Measurements from ENCODE around the gene ARHGEF6.

The ARHGEF6 gene

GRCh38 chrX:136755411-136755810, 25.3 kb downstream of the ARHGEF6 start:
- Histone ChIP-seq H3K4me1 (ENCODE audit: control insufficient read depth, insufficient read depth, low read length) (no peaks in the 10 kb centered on the region), H3K27me3 (ENCODE audit: control insufficient read depth, insufficient read depth, low read length) (no peaks in the 10 kb centered on the region)

GRCh38 chrX:136754651-136755050, 26.1 kb downstream of the ARHGEF6 start:
- no peaks in the 10 kb centered on the region for H3K4me1 ChIP-seq (ENCODE audit: control insufficient read depth, insufficient read depth, low read length)
- no peaks in the 10 kb centered on the region for H3K36me3 ChIP-seq (ENCODE audit: control insufficient read depth, insufficient read depth, low read length)
- H3K27me3 ChIP-seq (ENCODE audit: control insufficient read depth, insufficient read depth, low read length) = no peaks in the 10 kb centered on the region
- no peak overlapping the region for H3K9ac ChIP-seq (ENCODE audit: low read length)
- no peaks in the 10 kb centered on the region for H3K9me3 ChIP-seq (ENCODE audit: control insufficient read depth, low read length)
- H3K4me3 ChIP-seq (ENCODE audit: low read length) = no peak overlapping the region

More at GRCh38 chrX:136755411-136755810, 25.3 kb downstream of the ARHGEF6 start:
- Histone ChIP-seq H3K9me3 (ENCODE audit: control insufficient read depth, low read length) (no peaks in the 10 kb centered on the region), H3K36me3 (ENCODE audit: control insufficient read depth, insufficient read depth, low read length) (no peaks in the 10 kb centered on the region), H3K9ac (ENCODE audit: low read length) (no peak overlapping the region), H3K4me3 (ENCODE audit: low read length) (no peak overlapping the region)

- no peak overlapping the region for H3K9ac ChIP-seq (ENCODE audit: low read length)
- H3K4me3 ChIP-seq (ENCODE audit: low read length) = no peak overlapping the region
- no peaks in the 10 kb centered on the region for H3K27me3 ChIP-seq (ENCODE audit: control insufficient read depth, insufficient read depth, low read length)
Measured at GRCh38 chrX:136752796-136753195, 27.9 kb downstream of the ARHGEF6 start.

GRCh38 chrX:136752346-136752745, 28.4 kb downstream of the ARHGEF6 start:
- Histone ChIP-seq H3K27me3 (ENCODE audit: control insufficient read depth, insufficient read depth, low read length) (no peaks in the 10 kb centered on the region), H3K9ac (ENCODE audit: low read length) (no peak overlapping the region), H3K36me3 (ENCODE audit: control insufficient read depth, insufficient read depth, low read length) (no peaks in the 10 kb centered on the region), H3K9me3 (ENCODE audit: control insufficient read depth, low read length) (no peaks in the 10 kb centered on the region), H3K4me1 (ENCODE audit: control insufficient read depth, insufficient read depth, low read length) (peaks cover 4% of the 10 kb centered on the region), H3K4me3 (ENCODE audit: low read length) (no peak overlapping the region)

More at GRCh38 chrX:136752796-136753195, 27.9 kb downstream of the ARHGEF6 start:
- Histone ChIP-seq H3K4me1 (ENCODE audit: control insufficient read depth, insufficient read depth, low read length) (peaks cover 2% of the 10 kb centered on the region), H3K36me3 (ENCODE audit: control insufficient read depth, insufficient read depth, low read length) (no peaks in the 10 kb centered on the region), H3K9me3 (ENCODE audit: control insufficient read depth, low read length) (no peaks in the 10 kb centered on the region)

GRCh38 chrX:136750364-136750763, 30.4 kb downstream of the ARHGEF6 start:
- H3K9me3 ChIP-seq (ENCODE audit: control insufficient read depth, low read length) = no peaks in the 10 kb centered on the region
- no peaks in the 10 kb centered on the region for H3K27me3 ChIP-seq (ENCODE audit: control insufficient read depth, insufficient read depth, low read length)
- no peak overlapping the region for H3K9ac ChIP-seq (ENCODE audit: low read length)
- H3K36me3 ChIP-seq (ENCODE audit: control insufficient read depth, insufficient read depth, low read length) = no peaks in the 10 kb centered on the region
- no peak overlapping the region for H3K4me3 ChIP-seq (ENCODE audit: low read length)
- H3K4me1 ChIP-seq (ENCODE audit: control insufficient read depth, insufficient read depth, low read length) = peaks cover 4% of the 10 kb centered on the region

GRCh38 chrX:136747003-136747986, 33.4 kb downstream of the ARHGEF6 start:
- Histone ChIP-seq H3K4me1 (ENCODE audit: control insufficient read depth, insufficient read depth, low read length) (peaks cover 4% of the 10 kb centered on the region), H3K4me3 (ENCODE audit: low read length) (no peak overlapping the region), H3K36me3 (ENCODE audit: control insufficient read depth, insufficient read depth, low read length) (no peaks in the 10 kb centered on the region), H3K9me3 (ENCODE audit: control insufficient read depth, low read length) (no peaks in the 10 kb centered on the region), H3K9ac (ENCODE audit: low read length) (no peak overlapping the region), H3K27me3 (ENCODE audit: control insufficient read depth, insufficient read depth, low read length) (no peaks in the 10 kb centered on the region)

- Histone ChIP-seq H3K4me1 (ENCODE audit: control insufficient read depth, insufficient read depth, low read length) (peaks cover 4% of the 10 kb centered on the region), H3K36me3 (ENCODE audit: control insufficient read depth, insufficient read depth, low read length) (no peaks in the 10 kb centered on the region), H3K27me3 (ENCODE audit: control insufficient read depth, insufficient read depth, low read length) (no peaks in the 10 kb centered on the region), H3K9ac (ENCODE audit: low read length) (no peak overlapping the region), H3K9me3 (ENCODE audit: control insufficient read depth, low read length) (no peaks in the 10 kb centered on the region), H3K4me3 (ENCODE audit: low read length) (no peak overlapping the region)
Measured at GRCh38 chrX:136745215-136746173, 35.2 kb downstream of the ARHGEF6 start.

GRCh38 chrX:136742721-136743379, 37.9 kb downstream of the ARHGEF6 start:
- H3K9ac ChIP-seq (ENCODE audit: low read length) = no peak overlapping the region
- no peaks in the 10 kb centered on the region for H3K27me3 ChIP-seq (ENCODE audit: control insufficient read depth, insufficient read depth, low read length)
- H3K9me3 ChIP-seq (ENCODE audit: control insufficient read depth, low read length) = no peaks in the 10 kb centered on the region
- peaks cover 3% of the 10 kb centered on the region for H3K4me1 ChIP-seq (ENCODE audit: control insufficient read depth, insufficient read depth, low read length)
- no peak overlapping the region for H3K4me3 ChIP-seq (ENCODE audit: low read length)
- H3K36me3 ChIP-seq (ENCODE audit: control insufficient read depth, insufficient read depth, low read length) = no peaks in the 10 kb centered on the region

GRCh38 chrX:136738049-136738729, 42.5 kb downstream of the ARHGEF6 start:
- H3K36me3 ChIP-seq (ENCODE audit: control insufficient read depth, insufficient read depth, low read length) = no peaks in the 10 kb centered on the region
- H3K9ac ChIP-seq (ENCODE audit: low read length) = no peak overlapping the region
- no peaks in the 10 kb centered on the region for H3K27me3 ChIP-seq (ENCODE audit: control insufficient read depth, insufficient read depth, low read length)
- no peaks in the 10 kb centered on the region for H3K4me1 ChIP-seq (ENCODE audit: control insufficient read depth, insufficient read depth, low read length)
- no peak overlapping the region for H3K4me3 ChIP-seq (ENCODE audit: low read length)
- H3K9me3 ChIP-seq (ENCODE audit: control insufficient read depth, low read length) = no peaks in the 10 kb centered on the region

- Histone ChIP-seq H3K4me1 (ENCODE audit: control insufficient read depth, insufficient read depth, low read length) (no peaks in the 10 kb centered on the region), H3K9me3 (ENCODE audit: control insufficient read depth, low read length) (no peaks in the 10 kb centered on the region), H3K9ac (ENCODE audit: low read length) (no peak overlapping the region), H3K27me3 (ENCODE audit: control insufficient read depth, insufficient read depth, low read length) (no peaks in the 10 kb centered on the region), H3K36me3 (ENCODE audit: control insufficient read depth, insufficient read depth, low read length) (no peaks in the 10 kb centered on the region), H3K4me3 (ENCODE audit: low read length) (no peak overlapping the region)
Measured at GRCh38 chrX:136736690-136737089, 44.0 kb downstream of the ARHGEF6 start.

- Histone ChIP-seq H3K9me3 (ENCODE audit: control insufficient read depth, low read length) (no peaks in the 10 kb centered on the region), H3K9ac (ENCODE audit: low read length) (no peak overlapping the region), H3K27me3 (ENCODE audit: control insufficient read depth, insufficient read depth, low read length) (no peaks in the 10 kb centered on the region), H3K36me3 (ENCODE audit: control insufficient read depth, insufficient read depth, low read length) (no peaks in the 10 kb centered on the region), H3K4me3 (ENCODE audit: low read length) (no peak overlapping the region), H3K4me1 (ENCODE audit: control insufficient read depth, insufficient read depth, low read length) (no peaks in the 10 kb centered on the region)
Measured at GRCh38 chrX:136735601-136736000, 45.1 kb downstream of the ARHGEF6 start.

Data from mucosa of stomach (tissue), 1 donor.